GOT3 (cell line): ENCODE data around the gene SLC9A5.

Experiments used
- DNase-seq: peaks from one replicate; lab custom pipeline; 2025; ENCODE audit warnings: mixed read lengths; lab: John Stamatoyannopoulos, UW

Gene SLC9A5

DNA sequence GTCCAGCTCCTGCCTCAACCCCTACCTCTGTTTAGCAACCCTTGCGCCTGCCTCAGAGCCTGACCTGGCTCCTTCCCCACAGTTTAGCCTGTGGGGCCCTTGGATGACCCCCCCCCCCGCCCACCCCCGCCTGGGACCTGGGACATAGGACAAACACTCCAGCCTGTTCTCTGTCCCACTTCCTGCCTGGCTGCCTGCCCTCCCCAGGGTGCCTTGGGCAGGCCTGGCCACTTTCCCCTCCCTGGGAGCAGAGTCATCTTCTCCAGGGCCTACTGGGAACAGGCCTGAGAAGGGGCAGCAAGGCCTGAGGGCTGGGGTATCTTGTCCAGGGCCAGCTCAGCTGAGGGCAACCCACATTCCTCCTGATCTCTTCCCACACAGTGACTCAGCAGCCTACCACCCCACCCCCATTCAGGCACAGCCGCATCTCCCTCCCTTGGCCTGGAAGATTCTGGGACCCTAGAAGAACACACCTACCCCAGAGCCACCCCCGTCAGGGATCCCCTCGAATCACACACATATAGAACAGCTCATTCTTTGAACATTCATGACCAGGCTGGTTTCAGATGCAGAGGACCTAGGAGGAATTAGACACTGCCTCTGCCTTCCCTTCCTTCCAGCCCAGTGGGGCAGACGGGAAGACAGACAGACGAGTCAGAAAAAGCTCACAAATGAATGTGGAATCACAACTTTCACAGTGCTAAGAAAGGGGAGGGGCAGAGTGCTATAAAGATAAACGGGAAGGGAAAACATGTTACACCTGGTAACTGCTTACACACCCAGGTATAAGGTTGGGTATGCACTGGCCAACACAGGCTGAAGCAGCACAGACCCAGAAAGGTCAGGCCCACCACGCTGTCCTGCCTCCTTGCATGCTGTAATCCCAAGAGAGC lies 7.5 kb upstream of the SLC9A5 start:
- peak; percentile 33 for DNase-seq

DNA sequence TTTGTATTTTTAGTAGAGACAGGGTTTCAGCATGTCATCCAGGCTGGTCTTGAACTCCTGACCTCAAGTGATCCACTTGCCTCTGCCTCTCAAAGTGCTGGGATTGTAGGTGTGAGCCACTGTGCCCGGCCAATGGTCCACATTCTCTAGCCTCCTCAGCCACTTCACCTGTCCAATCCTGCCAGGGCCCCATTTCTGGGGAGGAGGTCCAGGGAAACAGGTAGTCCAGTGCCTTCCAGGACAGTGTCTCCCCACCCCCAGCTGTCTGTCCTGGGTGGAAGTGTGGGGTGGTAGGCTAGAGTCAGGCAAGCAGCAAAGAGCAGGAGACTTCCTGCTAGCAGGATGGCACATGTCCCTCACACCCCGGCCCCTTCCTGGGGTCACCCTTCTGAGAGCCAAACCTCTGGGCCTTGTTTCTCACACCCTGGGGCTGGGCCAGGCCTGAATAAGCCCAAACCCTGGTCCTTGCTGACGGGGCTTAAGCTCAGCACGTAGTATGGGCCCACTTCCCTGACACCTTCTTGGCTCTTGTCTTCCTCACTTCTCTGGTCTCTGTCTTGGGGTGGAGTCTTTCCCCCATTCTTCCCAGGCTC lies 6.5 kb upstream of the SLC9A5 start:
- DNase-seq = no peak

DNA sequence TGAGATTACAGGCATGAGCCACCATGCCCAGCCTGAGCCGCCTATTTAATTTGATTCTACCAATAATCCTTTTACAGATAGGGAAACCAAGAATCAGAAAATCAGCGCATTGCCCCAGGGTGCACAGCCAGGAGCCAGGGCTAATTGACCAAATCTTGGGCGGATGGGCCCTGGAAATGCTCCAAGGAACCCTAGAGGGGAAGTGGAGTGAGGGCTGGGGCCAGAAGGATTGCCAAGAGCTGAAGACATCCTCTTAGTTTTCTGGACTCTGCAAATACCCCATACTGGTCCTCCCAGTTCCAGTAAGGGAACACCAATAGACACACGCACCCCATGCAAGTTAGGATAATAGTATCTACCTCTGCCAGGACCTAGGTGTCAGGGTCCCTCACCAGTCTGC lies 5.3 kb upstream of the SLC9A5 start:
- no peak for DNase-seq

DNA sequence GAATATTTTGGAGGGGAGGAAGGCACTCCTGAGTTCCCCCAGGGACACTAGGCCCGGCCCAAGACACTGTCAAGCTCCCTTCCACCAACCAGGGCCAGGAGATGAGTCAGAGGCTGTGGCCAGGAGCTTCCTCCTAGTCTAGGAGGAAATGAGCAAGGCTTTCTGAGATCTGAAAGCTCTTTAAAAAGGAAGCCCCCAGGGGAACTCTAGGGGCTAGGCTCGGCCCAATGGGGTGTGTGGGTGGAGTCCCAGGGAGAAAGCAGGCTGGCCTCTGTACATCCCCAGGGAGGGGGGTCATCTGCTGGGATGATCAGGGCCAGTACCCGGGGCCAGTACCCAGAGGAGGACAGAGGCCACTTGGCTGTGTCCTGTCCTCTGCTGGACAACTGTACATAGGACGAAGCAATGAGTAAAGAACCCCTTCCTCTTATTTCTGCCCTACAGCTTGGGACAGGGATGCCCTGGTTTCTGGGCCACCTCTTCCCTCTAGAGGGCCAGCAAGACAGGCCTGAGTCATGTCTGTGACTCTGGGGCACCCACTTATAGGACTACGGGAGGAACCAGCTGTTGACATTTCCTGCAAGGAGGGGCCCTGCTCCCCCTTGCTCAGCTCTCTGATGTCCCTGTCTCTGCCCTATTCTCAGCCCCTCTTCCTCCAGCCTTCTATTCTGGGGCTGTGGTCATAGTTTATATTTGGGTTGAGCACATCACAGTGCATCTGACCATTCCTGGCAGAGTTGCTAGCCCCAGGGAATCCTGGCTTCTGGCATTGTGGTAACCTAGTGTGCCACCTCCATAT lies 4.2 kb upstream of the SLC9A5 start:
- peak; percentile 70 for DNase-seq

DNA sequence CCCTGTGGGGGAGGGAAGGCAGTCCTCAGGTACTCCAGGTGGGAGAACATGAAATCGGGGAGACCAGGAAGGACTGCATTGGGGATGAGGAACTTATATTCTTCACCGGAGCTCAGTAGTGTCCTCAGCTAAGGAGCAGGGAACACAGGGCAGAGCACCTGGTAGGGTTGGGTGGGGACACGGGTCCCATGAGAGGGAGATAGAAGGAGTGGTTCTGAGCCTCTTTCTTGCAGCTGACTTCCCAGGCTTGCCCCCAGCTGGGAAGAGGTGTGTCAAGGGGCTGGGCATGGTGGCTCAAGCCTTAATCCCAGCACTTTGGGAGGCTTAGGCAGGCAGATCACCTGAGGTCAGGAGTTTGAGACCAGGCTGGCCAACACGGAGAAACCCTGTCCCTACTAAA lies 3.6 kb upstream of the SLC9A5 start:
- DNase-seq = no peak

DNA sequence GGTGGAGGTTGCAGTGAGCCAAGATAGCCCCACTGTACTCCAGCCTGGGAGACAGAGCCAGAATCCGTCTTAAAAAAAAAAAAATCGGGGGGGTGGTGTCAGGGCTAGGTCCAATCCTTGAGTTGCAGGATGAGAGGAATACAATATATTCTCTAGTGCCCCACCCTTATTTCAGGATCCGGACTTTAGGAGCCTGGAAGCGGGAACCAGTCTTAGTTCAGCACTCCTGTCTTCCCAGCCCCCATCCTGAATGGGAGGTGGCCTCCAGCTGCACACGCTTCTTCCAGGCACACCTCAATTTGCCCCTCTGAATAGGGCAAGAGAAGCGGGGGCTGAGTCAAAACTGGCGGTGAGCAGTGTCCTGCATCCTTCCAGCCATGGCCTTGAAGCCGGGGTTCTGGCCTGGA lies 3.1 kb upstream of the SLC9A5 start:
- no peak for DNase-seq

DNA sequence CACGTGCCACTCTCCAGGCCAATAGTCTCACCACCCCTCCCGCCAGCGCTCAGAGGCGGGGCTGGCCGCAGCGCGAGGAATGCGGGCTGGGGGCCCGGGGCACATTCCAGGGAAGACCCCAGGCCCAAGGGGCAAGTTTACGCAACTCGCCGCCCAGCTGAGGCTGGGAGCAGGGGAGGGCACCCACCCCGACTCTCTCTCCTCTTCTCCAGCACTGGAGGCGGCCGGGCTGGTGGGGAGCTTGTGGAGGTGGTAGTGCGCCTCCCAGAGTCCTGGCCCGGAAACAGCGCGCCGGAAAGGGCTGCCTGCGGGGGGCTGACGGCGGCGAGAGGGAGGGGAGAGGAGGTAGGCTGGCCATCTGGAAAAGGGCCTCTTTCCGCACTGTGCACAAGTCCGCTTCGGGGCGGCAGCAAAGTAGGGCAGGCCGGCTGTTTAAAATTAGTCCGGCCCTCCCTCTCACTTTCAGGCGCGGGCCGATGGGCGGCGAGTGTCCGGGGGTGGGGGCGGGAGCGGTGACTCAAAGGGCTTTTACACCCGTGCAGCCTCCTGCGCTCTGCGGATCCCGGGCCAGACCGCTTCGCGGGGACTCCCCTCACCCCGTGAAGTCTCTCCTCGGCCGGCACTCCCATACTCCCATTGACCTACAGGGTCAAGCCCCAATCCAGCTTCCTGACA lies 2.6 kb upstream of the SLC9A5 start:
- DNase-seq = peak; percentile 38

DNA sequence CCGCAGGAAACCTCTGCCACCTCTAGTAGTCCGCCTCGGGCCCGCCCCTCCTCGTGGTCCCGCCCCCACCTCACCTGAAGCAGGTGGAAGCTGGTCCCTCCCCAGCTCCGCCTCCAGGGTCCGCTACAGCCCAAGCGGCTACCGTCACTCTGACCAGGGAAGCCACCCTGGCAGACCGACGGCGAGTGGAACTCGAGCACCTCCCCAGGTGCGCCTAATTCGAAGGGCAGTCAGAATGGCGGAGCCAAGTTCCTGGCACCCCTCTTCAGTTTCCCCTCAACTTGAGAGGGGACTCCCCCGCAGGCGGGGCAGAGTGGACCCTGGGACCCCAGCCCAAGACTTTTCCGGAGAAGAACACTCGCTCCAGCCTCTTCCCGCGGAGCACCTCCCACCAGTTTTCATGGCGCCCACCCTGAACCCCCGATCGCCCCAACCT lies 2.0 kb upstream of the SLC9A5 start:
- no peak for DNase-seq

DNA sequence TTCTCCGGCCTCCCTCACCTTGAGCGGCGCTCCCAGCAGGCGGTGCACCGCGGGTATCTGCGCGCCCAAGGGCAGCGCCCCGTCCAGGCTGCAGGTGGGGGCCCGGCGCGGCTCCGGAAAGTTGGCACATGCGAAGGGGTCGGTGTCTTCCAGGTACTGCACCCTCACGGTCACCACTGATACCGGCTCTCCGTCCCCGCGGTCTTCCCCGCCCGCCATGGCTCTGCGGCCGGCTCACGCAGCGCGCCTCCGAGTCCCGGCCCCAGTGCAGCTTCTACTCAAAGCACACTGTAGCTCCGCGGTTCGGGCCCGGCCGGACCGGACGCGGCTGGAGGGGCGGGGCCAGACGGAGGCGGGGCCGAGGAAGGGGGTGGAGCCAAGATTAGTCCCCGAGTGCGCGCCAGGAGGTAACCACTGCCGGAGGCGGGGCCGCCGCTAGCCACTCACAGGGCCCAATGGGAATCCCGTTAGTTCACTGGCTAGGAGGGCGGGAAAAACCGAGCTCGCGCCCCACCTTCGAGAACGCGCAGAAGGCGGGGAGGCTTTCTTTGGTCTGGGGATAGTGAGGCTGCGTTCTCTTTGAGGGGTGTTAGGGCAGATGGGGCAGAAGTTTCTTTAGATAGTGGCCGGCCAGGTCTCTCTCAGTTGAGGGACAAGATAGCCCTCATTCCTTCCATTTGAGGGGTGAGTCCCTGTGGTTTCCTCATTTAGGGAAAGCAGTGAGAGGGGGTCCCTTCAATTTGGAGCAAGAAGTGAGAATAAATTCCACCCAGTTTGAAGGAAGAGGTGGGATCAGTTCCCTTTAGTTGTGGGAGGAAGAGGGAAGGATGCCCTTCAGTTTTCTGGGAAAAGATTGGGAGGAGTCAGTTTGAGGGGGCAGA lies 1.3 kb upstream of the SLC9A5 start, which contains the start of gene FHOD1:
Gene FHOD1 (minus strand): TSS at position 290 of the 881 bp plus-strand sequence. CDS start 71 bp downstream, at position 219.
- peak; percentile 91 for DNase-seq

DNA sequence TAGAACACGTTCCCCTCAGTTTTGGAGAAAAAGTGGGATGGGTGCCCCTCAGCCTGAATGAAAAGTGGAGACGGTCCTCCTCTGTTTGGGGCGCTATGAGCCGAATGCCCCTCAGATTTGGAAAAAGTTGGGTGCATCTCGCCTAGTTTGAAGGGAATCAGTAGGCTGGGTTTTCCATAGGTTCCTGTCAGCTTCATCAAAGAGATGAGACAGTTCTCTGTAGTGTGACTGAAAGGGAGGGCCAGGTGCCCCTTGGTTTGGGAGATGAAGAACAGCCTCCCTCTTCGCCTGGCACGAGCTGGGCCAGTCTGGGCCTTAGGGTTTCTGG lies 742 bp upstream of the SLC9A5 start:
- DNase-seq = no peak

DNA sequence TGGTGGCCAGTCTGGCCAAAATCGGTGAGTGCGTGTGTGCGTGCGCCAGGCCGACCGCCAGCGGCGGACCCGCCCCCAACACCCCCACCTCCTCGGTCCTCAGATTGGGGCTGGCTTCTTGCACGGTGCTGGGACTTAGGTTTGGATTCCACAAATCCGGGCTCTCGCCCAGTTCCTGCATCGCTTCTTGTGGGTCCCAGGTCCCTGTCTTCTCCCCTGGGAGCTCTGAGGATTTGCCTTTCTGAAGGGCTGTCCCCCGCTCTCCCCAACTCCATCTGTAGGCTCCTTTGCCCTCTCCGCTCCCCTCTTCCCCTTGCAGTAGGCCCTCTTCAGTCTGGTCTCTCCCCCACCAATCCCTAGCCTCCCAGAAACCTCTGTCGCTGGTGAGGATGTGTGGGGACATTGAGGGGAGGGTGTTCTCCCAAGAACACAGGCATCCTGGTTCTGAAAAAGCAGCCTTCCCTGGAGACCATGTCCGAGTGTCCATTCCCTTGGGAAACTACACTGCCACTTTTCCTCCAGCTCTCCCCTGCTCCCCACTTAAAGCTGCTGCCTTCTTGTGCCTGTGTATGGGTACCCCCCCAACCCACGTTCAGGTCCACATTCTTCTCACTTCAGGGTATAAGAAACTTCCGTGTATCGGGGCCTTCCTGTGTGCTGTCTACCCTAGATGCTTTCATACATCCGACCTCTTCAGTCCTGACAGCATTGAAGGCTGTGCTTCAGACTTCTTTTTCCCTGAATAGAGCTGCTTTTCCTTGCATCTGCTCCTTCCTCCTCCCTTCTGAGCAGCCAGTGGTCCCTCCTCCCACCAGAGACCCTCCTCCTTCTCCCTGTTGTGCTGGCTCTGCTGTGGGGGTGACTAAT lies 632 bp downstream of the SLC9A5 start:
- DNase-seq = no peak

DNA sequence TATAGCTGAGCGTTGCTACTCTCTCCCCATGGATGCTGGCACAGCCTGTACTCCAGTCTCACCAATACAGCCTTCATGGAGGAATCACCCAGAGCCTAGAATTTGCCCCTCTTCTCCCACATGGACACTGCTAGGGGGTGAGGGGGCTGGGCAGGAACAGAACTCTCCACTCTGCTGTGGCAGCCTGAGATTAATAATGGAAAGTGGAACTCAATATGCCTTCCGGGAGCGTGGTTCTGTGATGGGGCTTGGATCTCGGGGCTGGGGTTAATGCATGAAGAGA lies 1.2 kb downstream of the SLC9A5 start:
- DNase-seq = no peak

DNA sequence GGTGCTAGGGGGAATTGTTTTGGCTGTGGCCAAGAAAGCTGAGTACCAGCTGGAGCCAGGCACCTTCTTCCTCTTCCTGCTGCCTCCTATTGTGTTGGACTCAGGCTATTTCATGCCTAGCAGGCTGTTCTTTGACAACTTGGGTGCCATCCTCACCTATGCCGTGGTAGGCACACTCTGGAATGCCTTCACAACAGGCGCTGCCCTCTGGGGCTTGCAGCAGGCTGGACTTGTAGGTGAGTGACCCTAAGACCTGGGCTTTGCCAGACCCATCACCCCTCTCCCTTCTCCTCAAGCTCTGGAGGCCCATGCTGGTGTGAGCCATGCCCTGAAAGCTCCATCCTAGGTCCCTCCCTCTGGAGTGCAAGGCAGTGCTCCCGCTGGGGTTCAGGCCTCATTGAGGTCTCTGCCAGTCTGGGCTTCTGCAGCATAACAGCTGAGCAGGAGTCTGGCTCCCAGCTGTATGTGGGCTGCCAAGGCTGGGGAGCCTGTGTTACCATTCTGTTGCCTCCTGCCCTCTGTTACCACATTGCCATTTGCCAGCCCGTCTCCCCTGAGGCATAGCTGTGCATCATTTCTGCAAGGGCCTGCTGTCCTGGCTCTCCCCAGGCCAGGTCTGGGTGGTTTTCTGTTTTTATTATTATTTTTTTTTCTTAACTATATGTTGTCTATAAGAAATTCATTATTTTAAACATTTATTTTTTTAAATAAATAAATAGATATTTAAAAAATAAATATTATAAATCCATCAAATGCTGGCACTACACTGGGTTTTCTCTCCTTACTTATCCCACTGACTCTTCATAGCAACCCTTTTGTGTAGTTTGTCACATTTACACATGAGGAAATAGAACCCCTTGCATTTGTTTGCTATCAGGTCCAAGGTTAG lies 4.1 kb downstream of the SLC9A5 start:
- DNase-seq = no peak

DNA sequence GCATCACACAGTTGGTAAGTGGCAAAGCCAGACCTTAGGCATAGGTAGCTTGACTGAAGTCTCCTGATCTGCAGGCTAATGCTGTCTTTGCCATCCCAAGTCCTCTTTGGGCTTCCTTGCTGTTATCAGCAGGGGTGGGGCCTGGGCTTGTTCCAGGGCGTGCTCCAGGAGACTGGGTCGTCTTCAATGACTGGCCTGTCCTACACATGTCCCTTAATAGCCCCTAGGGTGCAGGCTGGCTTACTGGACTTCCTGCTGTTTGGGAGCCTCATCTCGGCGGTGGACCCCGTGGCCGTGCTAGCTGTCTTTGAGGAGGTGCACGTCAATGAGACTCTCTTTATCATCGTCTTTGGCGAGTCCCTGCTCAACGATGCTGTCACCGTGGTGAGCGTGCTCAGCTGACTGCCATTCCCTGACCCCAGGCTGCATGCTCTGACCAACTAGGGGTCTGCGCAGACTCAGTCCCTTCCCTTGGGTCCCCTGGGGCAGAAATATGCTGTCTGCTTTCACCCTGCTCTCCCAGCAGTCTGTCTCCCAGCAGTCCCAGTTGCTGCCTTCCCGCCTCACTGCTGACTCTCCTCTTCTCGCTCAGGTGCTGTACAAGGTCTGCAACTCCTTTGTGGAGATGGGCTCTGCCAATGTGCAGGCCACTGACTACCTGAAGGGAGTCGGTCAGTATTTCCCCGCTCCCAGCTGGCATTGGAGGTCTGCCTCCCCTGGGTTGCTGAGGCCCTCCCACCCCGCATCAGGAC lies 6.2 kb downstream of the SLC9A5 start:
- no peak for DNase-seq

DNA sequence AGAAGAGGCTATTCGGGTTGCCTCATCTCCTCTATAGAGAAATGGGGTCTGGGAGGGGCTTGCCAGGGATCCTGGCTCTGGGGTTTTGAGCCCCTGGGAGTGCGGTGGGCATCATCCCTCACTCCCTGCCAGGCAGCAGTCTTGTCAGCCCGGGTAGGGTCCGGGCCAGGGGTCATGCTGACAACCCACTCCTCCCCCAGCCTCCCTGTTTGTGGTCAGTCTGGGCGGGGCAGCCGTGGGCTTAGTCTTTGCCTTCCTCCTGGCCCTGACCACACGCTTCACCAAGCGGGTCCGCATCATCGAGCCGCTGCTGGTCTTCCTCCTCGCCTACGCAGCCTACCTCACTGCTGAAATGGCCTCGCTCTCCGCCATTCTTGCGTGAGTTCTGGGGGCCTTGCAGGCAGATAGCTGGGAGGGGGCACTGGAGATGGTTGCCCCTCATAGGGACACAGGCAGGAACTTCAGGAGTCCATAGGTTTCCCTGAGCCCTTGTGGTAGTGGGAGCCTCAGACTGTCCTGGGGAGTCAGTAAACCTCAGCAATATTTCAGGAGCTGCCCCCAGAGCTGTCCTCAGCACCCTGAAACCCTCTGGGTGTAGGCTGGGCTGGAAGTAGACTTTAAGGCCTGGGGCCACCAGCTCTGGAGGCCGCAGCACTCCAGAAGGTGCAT lies 6.9 kb downstream of the SLC9A5 start:
- DNase-seq = no peak

DNA sequence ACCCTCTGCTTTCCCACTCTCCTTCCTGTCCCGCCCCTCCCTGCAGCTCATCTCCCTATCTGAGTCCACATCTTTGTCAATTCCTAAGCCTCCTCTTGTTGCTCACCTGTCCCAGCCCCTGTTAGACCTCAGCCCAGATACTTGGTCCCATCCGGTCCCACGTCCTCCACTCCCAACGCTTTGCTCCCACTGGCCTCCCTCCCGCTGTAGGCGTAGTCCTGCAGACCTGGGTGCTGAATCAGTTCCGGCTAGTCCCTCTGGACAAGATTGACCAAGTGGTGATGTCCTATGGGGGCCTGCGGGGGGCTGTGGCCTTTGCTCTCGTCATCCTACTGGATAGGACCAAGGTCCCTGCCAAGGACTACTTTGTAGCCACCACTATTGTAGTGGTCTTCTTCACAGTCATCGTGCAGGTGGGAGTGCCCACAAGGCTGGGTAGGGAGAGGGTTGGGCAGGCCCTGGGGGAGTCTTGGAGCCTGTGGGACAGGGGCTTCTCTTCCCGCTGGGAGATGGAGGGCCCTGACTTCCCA lies 8.0 kb downstream of the SLC9A5 start:
- no peak for DNase-seq

DNA sequence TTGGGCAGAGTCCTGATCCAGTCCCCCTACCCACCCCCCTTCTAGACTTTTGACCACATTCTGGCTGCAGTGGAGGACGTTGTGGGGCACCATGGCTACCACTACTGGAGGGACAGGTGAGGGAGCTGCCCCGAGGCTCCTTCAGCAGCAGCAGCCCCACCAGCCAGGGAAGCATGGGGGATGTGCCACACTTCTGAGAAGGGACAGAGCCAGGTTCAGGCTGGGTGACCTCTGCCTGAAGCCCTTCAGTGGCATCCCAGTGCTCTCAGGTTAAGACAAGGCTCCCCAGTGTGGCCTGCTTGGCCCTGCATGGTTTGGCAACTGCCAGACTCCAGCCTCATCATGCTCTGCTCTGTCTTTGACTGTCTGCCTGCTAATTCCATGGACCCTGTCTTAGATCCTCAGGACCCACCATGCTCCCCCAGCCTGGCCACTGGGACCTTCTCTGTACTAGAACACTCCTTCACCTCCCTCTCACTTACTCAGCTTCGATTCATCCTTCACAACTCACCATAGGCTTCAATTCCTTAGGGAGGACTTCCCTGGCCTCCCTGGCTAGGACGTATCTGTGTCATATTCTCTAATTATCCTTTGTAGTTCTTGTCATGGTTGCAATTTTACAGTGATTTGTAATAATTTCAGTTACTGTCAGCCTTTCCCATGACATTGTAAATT lies 8.8 kb downstream of the SLC9A5 start:
- no peak for DNase-seq
